ENCODE results near the gene RAD51B.

DNA sequence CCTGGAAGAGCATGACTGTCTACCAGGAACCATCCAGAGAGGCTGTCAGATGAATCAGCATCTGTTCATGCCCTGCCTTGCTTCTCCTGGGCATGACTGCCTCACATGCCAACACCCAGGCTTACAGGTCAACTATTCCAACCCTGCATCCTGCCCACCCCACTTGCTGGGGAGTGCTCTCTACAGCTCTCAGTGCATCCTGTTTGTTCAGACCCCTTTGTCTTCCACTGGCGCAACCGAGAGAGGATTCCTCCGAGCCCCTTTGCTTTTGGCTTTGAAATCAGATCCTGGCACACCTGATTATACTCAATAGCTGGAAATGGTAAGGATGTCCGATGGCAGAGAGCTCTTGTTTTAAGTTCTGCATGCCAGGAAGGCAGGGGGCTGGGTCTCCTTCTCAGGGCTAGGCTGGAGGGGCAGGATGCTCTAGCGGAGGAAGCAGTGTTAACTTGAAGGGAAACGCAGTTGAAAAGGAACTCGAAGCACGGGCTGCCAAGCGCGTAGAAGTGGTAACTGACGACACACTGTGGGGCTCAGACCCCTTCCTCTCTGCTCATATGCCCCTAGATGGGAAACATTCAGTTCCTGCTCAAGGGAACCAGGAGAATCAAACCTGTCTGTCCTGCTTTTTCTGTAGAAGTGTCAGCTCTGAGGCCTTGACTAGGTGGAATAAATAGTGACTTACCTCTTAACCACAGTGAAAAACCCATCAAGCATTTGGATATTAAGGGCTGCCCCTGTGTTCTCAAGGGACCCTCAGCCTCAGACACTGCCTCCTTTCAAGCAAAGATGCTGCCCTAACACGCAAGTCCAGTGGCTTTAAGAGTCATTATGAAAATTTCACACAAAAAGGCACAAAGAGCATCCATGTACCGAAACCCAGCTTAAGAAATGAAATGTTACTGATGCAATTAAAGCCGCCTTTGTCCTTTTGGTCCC lies 675.8 kb downstream of the RAD51B start:
- no peak for TF ChIP-seq EZH2 (IDR thresholded peaks at IDR 0.05)
- no peak for TF ChIP-seq POLR2AphosphoS5 (IDR thresholded peaks at IDR 0.05; ENCODE audit: borderline replicate concordance, low read depth, low read length)
